Kidney glomerular epithelial cell (primary cell): ENCODE measurements around the gene CTDNEP1.
A peak's percentile ranks its signal among the peaks of the same experiment; 100 is the strongest.
"Not testable (repeated sequence)": the region's sequence is repeated elsewhere in the genome, so short reads cannot be mapped to it uniquely, and the experiment has no call there.

Source experiments
- DNase-seq: peaks from one replicate; lab custom pipeline; 2025; lab: John Stamatoyannopoulos, UW

Gene CTDNEP1

DNA sequence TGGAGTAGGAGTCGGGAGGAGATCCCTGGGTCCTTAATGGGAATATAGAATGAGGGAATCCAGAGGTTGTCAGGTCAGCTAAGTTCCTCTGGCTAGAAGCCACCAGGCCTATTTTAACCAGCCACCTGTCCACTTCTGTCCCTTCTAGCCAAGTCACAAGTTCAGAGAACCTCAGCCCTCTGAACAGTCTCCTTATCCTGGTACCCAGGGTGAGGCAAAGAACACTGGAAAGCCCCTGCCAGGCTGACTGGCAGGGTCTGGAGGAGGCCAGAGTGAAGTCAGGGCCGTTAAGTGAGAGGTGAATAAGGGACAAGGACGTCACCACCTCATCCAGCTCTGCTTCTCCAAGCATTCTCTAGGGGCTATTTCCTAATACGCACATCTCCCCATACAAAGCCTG is 2.7 kb downstream of the CTDNEP1 start:
- DNase-seq = no peak

DNA sequence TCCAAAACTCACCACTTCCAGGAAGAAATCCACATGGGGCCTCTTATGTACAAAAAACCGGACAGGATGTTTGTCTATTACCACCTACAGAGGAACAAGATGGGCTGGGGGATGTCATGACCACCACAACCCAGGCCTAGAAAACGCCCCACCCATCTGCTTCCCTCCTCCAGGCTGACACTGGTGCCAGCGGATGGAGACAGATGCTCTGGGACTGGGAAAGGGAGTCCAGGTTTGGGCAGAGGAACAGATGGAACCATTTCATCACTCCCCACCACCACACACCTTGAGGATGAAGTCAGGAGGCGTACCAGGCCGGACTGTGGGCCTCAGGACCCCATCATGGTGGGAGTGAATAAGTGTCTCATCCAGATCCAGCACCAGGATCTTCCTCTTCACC is 4.8 kb downstream of the CTDNEP1 start:
- no peak for DNase-seq

DNA sequence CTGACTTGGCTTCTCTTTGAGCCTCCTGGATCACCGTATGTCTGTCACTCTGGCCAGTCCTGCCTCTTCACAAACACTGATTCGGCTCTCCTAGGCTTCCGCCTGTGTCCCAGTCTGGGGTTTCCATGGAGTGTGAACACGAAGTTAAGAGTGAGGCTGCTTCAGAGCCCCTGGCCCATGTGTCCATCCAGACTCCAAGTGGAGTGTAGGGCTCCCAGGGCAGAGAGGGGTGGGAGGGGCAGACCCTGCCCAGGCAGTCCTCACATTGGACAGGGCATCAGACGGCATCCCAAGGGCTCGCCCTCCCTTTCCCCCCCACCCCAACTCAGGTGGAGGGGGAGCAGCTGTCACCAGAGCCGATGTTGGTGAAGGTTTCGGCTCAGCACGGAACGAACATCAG is 7.7 kb downstream of the CTDNEP1 start:
- not testable (repeated sequence) for DNase-seq

DNA sequence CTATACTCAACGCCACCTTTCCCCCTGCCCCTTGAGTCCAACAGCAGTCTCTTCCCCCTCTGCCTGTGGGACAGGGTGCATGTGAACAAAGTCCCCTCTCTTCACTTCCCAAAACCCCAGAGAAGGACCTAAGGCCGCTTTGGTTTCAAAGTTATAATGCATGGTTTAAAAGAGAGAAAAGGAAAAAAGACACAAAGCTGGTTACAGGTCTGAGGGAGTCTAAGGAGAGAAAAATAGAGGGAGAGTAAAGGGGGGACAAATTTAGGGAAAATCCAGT is 8.1 kb downstream of the CTDNEP1 start:
- DNase-seq = no peak

DNA sequence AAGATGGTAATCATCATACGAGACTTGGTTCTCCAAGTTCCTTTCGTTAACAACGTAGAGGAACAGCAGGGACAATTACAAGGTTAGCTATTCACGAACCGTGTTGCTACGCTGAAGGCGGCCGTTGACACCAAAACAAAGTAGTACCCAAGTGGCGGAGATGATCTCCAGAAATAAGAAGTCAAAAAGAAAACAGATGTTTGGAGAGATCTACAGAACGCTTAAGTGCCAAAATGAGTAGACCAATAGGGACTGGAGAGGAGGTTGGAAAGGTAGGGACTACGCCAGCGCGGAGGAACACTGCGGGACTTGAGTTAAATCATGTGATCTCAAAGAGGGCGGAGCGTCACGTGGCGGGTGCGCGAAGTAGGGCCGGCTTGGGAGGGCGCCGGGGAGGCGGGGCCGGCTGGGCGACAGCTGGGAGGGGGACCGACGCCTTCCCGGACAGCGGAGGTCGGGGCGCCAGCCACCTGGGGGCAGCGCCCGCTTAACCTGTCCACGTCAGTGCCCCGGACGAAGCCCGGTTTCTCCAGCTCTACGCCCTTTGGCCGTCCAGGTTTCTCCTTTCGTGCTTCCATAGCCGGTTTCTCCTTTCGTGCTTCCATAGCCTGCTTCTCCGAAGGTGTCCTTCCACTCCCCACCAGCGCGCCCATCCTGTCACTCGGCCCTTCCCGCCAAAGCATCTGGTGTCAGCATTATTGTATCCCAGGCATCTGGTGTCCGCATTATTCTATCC is 8.6 kb downstream of the CTDNEP1 start:
- DNase-seq = peak; percentile 85

DNA sequence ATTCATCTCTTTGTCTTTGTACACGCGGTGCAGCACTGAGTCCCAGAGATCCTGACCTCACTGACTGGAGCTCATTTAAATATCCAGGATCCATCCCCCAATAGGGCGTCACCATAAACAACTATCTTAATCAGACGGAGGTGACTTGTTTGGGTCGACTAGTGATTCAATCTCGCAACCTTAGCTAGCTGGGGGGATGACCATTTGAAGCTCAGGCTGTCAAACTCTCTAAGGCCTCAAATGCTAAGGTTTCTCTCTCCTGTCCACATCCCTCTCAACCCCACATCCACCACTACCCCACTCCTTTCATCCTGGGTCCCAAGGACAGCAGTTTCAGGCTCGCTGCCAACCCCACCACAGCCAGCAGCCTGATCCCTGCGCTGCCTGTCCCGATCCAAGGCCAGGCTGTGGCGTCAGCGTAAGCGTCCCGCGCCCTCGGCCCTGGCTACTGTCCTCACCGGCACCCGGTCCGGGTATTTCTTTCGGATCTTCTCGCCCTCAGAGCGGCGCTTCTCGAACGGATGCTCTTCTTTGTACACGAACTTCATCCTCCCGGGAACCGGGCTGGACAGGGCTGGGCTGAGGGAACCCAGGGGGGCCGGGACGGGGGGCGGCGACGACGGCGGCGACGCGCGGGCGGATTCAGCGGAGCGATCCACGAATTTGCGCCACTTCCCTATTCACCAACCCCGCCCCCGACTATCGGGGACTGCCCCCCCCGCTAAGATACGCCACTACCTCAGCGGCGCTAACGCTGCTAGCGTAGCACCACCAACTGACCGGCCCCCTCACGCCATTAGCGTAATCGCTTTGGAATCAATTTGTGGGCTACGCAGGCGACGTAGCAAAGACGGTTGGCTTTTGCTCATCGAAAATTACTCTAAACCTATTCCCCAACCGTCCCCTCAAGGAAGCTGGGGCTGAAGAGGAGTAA is 9.5 kb downstream of the CTDNEP1 start, which contains the start of gene GABARAP:
Gene GABARAP, minus strand, starts transcription at position 667 of the 934 bp plus-strand sequence. Its CDS starts 119 bp downstream, at position 548.
- peak; percentile 84 for DNase-seq

DNA sequence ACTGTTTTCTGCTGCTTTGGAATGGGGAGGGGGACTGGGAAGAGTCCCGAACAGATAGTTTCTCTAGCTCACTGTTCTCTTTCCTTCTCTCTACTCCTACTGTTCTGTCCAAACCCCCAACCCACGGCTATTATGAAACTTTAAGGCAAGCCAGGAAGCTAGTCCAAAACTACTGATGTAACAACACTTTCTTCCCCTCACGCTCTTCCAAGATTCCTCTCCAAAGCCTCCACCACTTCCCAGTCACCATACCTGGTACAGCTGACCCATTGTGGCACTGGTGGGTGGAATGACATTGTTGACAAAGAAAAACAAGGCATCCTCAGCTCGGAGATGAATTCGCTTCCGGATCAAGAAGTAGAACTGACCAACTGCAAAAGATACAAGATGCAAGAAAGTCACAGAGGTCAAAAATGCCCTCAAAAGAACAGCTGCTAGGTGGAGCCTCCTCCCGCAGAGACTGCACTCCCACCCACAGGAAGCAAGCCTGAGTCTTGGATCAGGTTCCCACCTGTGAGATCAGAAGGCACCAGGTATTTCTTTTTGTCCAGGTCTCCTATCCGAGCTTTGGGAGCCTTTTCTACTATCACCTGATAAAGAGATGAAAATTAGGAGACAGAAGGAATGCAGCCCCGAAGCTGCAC is 10.3 kb downstream of the CTDNEP1 start:
- DNase-seq = no peak

DNA sequence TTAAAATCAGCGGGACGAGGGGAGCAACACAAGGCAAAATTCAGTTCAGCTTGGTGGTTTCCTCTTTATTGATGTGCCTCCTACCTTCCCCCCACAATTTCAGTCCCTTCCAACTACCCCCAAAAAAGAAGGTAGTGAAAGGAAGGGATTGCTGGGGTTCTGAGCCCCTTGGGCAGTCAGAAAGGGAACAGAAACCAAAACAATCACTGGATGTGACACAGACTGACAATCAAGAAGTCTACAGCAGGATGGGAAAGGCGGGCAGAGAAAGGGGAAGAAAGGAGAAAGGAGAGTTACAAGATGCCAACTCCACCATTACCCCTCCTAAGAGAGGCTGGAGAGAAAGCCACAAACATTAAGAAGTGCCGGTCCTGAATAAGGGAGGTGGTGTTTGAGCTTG is 11.2 kb downstream of the CTDNEP1 start:
- DNase-seq = no peak

DNA sequence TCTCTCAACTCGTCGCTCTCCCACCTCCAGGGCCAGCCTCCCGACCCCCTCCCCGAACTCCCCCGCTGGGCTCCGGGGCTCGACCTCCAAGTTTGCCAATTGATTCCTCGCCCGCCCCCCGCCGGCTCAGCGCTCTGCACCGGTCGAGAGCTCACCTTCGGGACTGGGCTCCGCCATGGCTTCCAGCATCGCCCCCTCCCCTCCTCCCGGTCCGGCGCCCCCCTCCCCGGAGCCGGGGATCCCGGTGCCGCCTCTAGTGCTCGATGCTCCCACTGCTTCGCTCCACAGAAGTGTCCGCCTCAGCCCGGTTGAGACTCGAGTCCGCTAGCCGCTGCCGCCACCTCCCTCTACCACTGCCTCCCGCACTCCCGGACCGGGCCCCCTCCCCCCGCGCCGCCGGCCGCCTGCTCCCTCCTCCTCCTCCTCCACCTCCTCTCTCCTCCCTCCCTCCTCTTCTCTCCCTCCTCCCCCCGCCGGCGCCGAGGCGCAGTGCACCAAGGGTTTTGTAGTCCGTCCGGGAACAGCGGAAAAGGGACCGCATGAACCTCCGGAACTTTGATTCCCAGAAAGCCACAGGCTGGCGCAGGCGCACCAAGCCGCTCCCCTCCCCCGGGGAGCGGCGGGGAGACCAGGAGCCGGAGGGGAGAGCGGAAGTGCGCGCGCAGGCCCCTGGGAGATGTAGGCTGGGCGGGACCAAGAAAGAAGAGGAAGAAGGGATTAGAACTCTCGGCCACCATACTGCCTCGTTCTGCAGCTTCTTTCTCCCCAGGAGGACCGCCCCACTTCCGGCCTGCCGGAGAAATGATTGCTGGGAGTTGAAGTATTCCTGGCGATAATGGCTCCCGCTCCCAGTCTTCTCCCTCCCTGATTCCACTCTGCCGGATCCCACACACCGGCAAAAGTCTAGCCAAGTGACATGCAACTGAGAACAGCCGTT is 12.2 kb downstream of the CTDNEP1 start, which contains the start of gene PHF23:
Gene PHF23, minus strand, starts transcription at position 367 of the 937 bp plus-strand sequence. Its CDS starts 178 bp downstream, at position 189.
- DNase-seq = peak; percentile 99

DNA sequence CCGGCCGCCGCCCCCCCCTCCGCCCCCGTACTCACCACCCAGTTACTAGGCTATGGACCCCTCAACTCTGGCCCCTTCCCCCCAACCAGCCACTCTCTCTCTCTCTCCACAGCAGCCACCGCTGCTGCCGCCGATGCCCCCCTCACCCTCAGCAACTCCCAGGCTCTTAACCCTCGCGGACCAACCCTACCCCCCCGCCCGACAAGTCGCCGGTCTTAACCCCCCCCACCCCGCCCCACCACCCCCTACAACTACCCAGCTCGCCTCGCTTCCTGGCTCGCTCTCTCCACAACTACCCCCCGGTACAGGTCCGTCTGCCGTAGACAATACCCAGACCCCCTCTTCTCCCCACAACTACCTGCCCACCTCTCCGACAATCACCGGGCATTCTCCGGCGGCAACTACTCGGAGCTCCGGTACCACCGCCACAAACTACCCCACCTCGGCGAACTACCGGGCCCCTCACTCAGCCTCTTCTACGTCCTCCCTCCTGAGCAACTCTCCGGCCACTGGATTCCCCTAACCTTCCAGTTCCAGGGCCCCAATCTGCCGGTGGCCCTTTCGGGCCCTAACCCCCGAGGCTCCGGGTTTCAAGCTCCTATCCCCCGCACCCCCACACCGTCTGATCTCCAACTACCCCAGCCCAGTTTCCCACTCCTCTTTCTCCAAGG is 13.0 kb downstream of the CTDNEP1 start:
- no peak for DNase-seq

DNA sequence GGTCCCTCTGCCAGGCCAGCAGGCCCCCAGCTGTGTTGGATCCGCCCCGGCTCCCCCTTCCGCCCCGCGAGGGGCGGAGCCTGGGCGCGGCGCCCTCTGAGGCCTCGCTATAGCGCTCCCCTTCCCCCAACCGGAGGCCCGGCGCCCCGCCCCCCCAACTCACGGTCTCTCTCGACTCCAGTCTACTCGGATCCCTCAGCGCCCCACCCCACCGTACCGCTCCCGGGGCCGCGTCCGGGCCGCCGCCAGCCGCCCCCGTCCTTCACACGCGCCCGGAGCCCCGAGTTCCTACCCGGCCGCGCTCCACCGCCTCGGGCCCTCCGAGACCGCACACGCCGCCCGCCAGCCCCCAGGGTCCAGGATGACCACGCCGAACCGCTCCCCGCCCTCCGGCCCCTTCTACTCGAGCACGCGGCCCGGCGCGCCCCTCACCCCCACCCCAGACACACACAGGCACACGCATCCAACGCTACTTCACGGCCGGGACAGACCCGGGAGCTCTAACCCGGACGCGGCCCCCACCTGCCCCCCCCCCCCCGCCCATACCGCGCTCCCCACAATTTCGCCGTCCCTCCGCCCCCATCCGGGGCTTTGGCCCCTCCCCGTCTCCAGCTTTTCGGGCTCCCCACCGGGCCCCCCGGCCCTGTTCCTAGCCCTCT is 13.6 kb downstream of the CTDNEP1 start:
- peak; percentile 31 for DNase-seq

DNA sequence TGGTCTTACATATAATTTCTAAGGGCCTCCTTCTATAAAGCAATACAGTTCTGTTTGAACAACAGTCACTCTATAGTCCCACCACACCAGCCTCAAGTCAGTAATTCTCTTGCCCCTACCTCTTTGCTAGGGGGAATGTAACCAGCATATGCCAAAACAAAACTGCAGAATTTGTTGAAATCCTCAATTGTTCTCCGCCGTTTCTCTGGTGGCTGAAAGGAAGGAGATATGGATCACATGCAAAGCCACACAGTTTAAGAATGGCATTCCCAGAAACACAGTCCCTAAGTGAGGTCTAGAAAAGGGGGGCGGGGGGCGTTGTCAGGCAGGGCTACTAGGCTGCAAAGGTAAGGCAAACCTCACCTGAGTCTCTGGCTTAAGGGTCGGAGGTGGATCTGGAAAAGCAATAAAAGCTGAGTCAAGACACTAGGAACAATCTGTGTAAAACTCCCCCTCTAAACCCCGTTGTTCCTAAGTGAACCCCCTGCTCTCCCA is 14.2 kb downstream of the CTDNEP1 start:
- DNase-seq = no peak

DNA sequence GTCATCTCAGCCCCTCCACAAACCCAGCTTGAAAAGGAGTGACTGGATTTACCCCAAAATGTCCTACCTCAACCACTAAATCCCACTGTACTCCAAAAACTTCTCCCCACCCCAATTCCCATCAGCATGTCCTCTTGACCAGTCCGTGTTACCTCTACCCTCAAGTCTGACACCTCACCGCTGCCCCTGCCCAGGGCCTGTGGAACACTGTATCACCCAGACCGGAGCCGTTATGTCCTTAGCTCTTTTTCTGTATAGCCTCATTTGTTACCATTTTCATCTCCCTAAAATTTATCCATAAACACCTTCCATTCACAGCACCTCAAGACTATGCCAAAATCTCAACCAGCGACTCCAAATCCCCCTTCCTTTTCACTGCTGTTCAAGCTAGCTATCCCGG is 14.7 kb downstream of the CTDNEP1 start:
- no peak for DNase-seq

DNA sequence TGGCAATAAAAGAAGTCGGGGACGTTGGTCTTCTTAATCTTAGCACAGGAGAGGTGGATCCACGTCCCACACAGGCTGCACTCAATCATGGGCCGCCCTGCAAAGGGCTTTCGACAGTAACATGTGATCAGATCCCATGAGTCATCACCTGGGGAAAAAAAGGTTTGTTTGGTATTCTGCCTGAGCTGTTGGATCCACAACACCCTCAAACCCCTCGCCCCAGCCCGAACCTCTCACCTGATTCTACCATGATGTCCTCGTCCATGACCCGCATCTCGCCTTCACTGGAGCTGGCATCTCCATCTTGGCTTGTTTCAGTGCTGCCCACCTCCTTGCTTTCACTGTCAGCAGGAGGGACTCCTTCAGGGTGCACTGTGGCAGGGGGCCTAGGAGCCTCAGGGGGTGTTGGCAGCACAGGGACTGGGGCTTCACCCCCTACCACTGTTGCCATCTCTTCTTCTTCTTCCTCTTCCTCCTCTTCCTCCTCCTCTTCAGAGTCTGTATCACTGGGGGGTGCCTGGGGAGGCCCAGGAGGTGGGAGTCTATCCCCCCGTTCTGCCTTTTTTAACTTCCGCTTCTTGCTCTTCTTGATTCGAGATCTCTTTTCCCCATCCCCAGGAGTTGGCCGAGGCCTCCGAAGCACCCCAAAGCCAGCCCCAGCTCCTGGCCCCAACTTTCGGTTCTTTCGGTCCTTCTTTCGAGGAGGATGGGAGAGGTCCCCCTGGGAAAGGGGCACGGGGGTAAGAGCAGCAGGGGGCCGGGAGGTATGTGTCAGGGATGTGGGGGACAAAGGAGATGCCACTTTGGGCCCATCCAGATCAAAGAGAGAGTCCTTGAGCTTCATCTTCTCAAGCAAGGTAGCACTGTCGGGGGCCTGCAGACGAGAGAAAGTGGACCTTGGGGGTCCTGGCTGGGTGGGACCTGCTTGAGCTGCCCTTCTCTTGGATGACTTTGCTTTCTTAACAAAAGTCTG is 15.6 kb downstream of the CTDNEP1 start:
- DNase-seq = peak; percentile 20

DNA sequence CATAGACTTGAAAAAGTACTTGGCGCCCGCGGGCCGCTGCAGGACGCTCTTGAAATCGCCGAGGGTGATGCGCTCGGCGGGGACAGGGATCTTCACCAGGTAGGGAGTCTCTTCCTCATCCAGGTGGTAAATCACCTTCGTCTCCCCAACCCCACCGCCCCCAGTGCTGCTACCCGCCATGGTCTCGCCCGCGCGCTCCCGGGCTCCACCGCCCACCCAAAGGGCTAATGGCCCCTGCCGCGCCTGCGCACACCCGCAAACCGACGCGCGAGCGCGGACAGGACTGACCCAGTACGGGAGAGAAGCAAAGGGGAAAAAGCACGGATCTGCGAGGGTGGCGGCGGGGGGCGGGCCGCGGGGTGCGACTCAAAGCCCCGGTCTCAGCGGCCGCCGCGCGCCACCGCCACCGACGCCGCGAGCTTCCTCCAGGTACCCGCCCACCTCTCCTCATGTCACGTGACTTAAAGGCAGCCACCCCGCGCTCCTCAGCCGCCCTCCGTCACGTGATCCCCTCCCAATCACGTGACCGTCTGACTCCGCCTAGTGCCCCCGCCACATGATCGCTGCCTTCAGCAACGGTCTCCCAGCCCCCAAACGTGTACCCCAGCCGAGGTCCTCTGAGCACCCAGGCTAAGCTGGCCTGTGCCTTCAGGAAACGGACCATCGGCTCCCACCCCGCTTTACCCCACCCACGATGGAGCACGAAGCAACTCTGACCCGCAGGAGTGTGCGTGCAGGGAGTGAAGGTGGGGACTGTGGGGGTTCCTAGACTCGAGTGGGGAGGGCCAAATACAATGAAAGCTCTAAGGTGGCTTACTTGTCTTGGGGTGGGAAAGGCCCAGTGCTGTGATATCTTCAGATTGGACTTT is 17.2 kb downstream of the CTDNEP1 start, which contains the start of gene DVL2:
Gene DVL2, minus strand, starts transcription at position 435 of the 869 bp plus-strand sequence. Its CDS starts 255 bp downstream, at position 180.
- DNase-seq = peak; percentile 86

DNA sequence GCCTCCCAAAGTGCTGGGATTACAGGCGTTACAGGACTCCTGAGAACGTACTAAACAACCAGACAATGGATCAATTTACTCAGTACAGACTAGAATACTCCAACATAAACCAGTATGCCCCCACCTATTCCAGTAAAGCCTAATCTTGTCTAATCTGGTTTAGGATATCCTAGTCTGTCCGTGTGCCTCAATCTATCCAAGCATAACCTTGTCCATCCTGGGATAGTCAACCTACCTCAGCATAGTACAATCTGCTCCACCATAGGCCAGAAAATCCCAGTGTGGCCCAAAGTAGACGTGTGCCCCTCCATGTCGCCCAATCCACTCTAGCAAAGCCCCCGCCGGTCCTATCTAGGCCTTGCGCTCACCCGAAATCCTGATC is 17.8 kb downstream of the CTDNEP1 start:
- peak; percentile 44 for DNase-seq

DNA sequence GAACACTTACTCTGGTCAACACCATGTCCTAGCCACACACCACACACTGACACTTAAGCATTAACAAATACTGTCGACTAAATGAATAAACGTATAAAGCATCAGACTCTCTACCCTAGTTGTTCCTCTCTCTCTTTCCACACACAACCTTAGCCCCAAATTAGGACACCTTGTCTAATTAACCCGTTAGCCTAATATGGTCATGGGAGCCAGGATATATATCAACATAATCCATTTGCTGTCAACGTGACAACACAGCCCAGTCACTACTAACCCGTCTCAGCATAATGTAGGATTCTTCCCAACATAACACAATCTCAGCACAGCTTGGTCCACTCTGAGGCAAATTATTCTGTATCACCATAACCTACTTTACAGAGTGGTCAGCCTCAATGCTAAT is 19.4 kb downstream of the CTDNEP1 start:
- DNase-seq = no peak

DNA sequence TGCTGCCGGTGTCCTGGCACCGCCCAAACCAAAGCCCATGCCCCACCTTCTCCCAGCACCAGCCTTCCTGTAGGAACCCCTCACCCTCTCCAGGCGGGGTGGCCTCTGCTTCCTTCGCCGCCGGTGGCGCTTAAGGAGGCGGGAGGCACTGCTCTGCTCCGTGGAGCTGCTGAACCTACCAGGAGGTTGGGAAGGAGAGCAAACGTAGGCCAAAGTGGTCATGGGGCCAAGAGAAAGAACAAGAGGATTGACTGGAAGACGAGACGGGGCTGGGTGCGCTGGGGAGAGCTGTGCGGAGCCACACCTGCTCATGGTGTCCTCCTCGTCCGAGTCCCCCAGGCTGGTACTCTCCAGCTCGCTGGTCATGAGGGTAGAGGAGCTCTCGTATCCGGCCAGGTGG is 22.0 kb downstream of the CTDNEP1 start:
- DNase-seq = no peak
